Measurements from ENCODE around the gene ATP5MK.

- TF ChIP-seq SNAI2 (CRISPR knock-in tag; IDR thresholded peaks at IDR 0.05) = no peak
- TF ChIP-seq ZFP30 (CRISPR knock-in tag; IDR thresholded peaks at IDR 0.05) = no peak
- no peak for TF ChIP-seq ZNF70 (CRISPR knock-in tag; IDR thresholded peaks at IDR 0.05)
- TF ChIP-seq ARNTL (CRISPR knock-in tag; IDR thresholded peaks at IDR 0.05; ENCODE audit: borderline replicate concordance, low read depth) = no peak
- TF ChIP-seq CSRNP3 (CRISPR knock-in tag; IDR thresholded peaks at IDR 0.05) = no peak
- no peak for TF ChIP-seq PATZ1 (CRISPR knock-in tag; IDR thresholded peaks at IDR 0.05; ENCODE audit: borderline replicate concordance)
- no peak for TF ChIP-seq GLIS3 (CRISPR knock-in tag; IDR thresholded peaks at IDR 0.05)
- no peak for TF ChIP-seq BACH2 (CRISPR knock-in tag; IDR thresholded peaks at IDR 0.05; ENCODE audit: borderline replicate concordance)
Observed at GRCh38 chr10:103396789-103397087, 463 bp upstream of the ATP5MK start.

Data from SK-N-SH treated with all-trans-retinoic acid at 6 μM for 48 hours (cell line).